HL-60 (cell line): ENCODE results near the gene PTPRN2.

ENCODE experiments used
- DNase-seq, 2 experiments: peaks; one replicate each; pipeline ENCODE4 v3.0.0-alpha.2; 2010 to 2020; ENCODE audit warnings: low read depth in 1 of 2, low spot score in 1 of 2
- H3K27ac ChIP-seq: fragments of 250-450 bp; sonication (Bioruptor Pico); replicated peaks from 2 replicates; pipeline ENCODE4 v1.5.1; 2020; ENCODE audit warnings: mild to moderate bottlenecking, moderate library complexity
- H3K27me3 ChIP-seq: fragments of 250-450 bp; sonication (Bioruptor Pico); 2 replicates; pipeline ENCODE4 v1.5.1; 2021; ENCODE audit warnings: mild to moderate bottlenecking, moderate library complexity; ENCODE audit not compliant: insufficient read depth, poor library complexity, severe bottlenecking
- H3K4me3 ChIP-seq: replicated peaks from 2 replicates; pipeline ENCODE4 v1.5.1; 2011; ENCODE audit warnings: mild to moderate bottlenecking, control low read depth, low read length; ENCODE audit not compliant: insufficient read depth
- GABPA ChIP-seq: IDR thresholded peaks from 2 replicates; pipeline ENCODE4 v1.6.1; 2012; ENCODE audit warnings: low read depth
- POLR2AphosphoS5 ChIP-seq: IDR thresholded peaks from 2 replicates; pipeline ENCODE4 v1.6.1; 2012; ENCODE audit warnings: low read depth
- REST ChIP-seq: IDR thresholded peaks from 2 replicates; pipeline ENCODE4 v1.6.1; 2012; ENCODE audit warnings: low read depth; ENCODE audit not compliant: insufficient replicate concordance
- SPI1 ChIP-seq: IDR thresholded peaks from 2 replicates; pipeline ENCODE4 v1.6.1; 2012; ENCODE audit warnings: low read depth, mild to moderate bottlenecking, borderline replicate concordance
- TF ChIP-seq, protein P1 (sequence below): IDR thresholded peaks from one replicate; pipeline ENCODE4 v1.5.1; 2011; ENCODE audit warnings: low read length, control low read depth, inconsistent platforms; ENCODE audit not compliant: insufficient read depth

PTPRN2 gene

GRCh38 chr7:157929671-157930070 lies 658.0 kb downstream of the PTPRN2 start:
- Histone ChIP-seq H3K27me3 (no peaks in the 10 kb centered on the region), H3K4me3 (no peak overlapping the region), H3K27ac (no peak overlapping the region)
- no peak for TF ChIP-seq SPI1
- no peak for TF ChIP-seq POLR2AphosphoS5
- no peak for TF ChIP-seq REST
- TF ChIP-seq GABPA: no peak
- TF ChIP-seq, protein P1, sequence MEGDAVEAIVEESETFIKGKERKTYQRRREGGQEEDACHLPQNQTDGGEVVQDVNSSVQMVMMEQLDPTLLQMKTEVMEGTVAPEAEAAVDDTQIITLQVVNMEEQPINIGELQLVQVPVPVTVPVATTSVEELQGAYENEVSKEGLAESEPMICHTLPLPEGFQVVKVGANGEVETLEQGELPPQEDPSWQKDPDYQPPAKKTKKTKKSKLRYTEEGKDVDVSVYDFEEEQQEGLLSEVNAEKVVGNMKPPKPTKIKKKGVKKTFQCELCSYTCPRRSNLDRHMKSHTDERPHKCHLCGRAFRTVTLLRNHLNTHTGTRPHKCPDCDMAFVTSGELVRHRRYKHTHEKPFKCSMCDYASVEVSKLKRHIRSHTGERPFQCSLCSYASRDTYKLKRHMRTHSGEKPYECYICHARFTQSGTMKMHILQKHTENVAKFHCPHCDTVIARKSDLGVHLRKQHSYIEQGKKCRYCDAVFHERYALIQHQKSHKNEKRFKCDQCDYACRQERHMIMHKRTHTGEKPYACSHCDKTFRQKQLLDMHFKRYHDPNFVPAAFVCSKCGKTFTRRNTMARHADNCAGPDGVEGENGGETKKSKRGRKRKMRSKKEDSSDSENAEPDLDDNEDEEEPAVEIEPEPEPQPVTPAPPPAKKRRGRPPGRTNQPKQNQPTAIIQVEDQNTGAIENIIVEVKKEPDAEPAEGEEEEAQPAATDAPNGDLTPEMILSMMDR: no peak
- DNase-seq: no peak

- DNase-seq: no peak
- no peak overlapping the region for H3K27ac ChIP-seq
- H3K4me3 ChIP-seq: no peak overlapping the region
- no peaks in the 10 kb centered on the region for H3K27me3 ChIP-seq
- TF ChIP-seq SPI1: no peak
- TF ChIP-seq GABPA: no peak
These were observed 658.7 kb downstream of the PTPRN2 start for GRCh38 chr7:157928808-157929425.

DNA sequence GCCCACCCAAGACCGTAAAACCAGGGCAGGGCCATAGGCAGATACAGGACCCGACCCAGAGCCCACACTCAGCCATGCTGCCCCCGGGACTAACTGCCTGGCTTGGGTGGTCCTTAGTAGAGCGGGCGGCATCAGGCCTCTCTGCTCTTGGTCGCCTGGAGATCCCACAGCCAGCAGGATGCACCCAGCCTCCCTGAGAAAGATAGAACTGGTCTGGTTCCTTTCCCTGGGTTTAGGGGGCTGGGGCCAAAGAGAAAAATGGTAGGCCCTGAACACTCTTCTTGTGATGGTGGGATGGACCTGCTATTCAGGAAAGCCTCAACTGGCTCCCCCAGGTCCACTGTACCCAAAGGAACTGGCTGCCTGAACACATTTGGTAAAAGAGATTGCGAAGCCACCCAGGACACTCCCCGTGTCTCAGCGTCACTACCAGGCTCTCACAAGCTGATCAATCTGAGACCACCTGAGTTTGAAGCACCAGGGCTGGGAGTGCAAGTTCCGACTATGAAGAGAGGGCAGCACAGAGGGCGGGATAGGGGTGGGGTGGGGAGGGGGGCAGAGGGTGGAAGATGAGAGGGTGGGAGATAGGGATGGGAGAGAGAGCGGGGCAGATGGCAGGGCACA lies 659.3 kb downstream of the PTPRN2 start:
- TF ChIP-seq GABPA: no peak
- no peak for TF ChIP-seq SPI1
- TF ChIP-seq REST: no peak
- TF ChIP-seq, protein P1: no peak
- TF ChIP-seq POLR2AphosphoS5: no peak
- Histone ChIP-seq H3K27me3 (no peaks in the 10 kb centered on the region), H3K27ac (no peak overlapping the region), H3K4me3 (no peak overlapping the region)
- DNase-seq: no peak

GRCh38 chr7:157927313-157927925 lies 660.2 kb downstream of the PTPRN2 start:
- TF ChIP-seq, protein P1: no peak
- TF ChIP-seq REST (no peak), SPI1 (no peak), POLR2AphosphoS5 (no peak), GABPA (no peak)
- no peak overlapping the region for H3K27ac ChIP-seq
- no peaks in the 10 kb centered on the region for H3K27me3 ChIP-seq
- no peak overlapping the region for H3K4me3 ChIP-seq
- DNase-seq: no peak
